SK-N-MC (cell line): ENCODE data around the gene SEC63.

Source experiments
- EZH2 ChIP-seq: fragments of 200-600 bp; sonication (generic); IDR thresholded peaks from one replicate; pipeline ENCODE4 v1.6.1; 2017; ENCODE audit warnings: antibody characterized with exemption
- POLR2AphosphoS5 ChIP-seq: IDR thresholded peaks from 2 replicates; pipeline ENCODE4 v1.6.1; 2012; ENCODE audit warnings: mild to moderate bottlenecking, low read depth, low read length, borderline replicate concordance

DNA sequence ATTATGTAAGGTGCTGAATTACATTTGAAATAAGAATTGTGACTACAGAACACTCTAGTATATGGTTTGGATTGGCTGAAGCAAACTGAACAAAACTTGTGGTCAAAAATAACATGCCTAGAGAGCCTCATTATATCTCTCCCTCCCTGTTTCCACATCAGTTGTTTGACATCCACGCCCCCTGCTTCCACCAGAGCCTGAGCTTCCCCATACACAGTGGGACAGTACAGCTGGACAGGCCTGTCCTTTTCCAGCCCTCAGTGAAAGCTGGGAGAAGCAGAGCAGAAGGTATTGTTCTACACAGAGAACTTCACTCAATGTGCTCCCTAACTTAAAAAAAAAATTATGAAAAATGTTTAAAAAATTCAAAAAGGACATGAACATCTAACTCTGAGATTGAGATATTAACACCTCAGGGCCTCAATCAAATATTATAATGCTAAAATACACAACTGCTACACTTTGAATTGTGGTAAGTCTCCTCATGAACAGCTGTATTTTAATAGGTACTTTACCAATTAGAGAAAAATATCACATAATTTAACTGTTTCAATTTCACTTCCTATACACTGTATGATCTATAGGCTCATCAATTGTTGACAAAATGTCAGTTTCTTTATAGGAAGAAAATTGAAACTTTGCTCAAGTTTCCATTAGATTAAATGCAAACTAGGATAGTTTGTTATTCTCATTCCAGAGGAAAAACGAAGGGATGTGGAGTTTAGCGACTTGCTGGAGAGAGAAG lies 89.0 kb downstream of the SEC63 start:
- TF ChIP-seq EZH2, result no peak
- TF ChIP-seq POLR2AphosphoS5, result no peak
